PFSK-1 (cell line): ENCODE data around the gene CST6.

ENCODE experiments used
- FOXP2 ChIP-seq: optimal IDR thresholded peaks from 2 replicates; pipeline ENCODE3; 2011; ENCODE audit warnings: borderline replicate concordance, control low read depth, inconsistent platforms; ENCODE audit not compliant: insufficient read depth; ENCODE audit errors: extremely low read length, extremely low read depth
- POLR2AphosphoS5 ChIP-seq: IDR thresholded peaks from 2 replicates; pipeline ENCODE4 v1.6.1; 2012; ENCODE audit warnings: low read depth, mild to moderate bottlenecking, control low read depth, low read length, moderate library complexity
- REST ChIP-seq, 2 experiments: IDR thresholded peaks; 2 replicates each; pipeline versions ENCODE4 v1.6.1 to v1.8.0; 2011 to 2012; ENCODE audit warnings: low read depth in 2 of 2, low read length in 2 of 2, control low read depth in 1 of 2, inconsistent platforms in 1 of 2, mild to moderate bottlenecking in 1 of 2, moderate library complexity in 1 of 2; ENCODE audit not compliant: insufficient read depth in 1 of 2
- SIN3A ChIP-seq: IDR thresholded peaks from 2 replicates; pipeline ENCODE4 v1.6.1; 2012; ENCODE audit warnings: mild to moderate bottlenecking, low read length, moderate library complexity, borderline replicate concordance; ENCODE audit not compliant: insufficient read depth
- TAF1 ChIP-seq: IDR thresholded peaks from 2 replicates; pipeline ENCODE4 v1.6.1; 2012; ENCODE audit warnings: low read length, control low read depth, borderline replicate concordance; ENCODE audit not compliant: insufficient read depth

The CST6 gene

GRCh38 chr11:66012371-66012945 is 650 bp downstream of the CST6 start:
- TF ChIP-seq REST (IDR thresholded peaks at IDR 0.05; ENCODE audit: insufficient read depth in 1 of 2, low read depth in 2 of 2, low read length in 2 of 2) (no peak), TAF1 (no peak), FOXP2 (no peak), SIN3A (no peak), POLR2AphosphoS5 (no peak)

- no peak for TF ChIP-seq SIN3A
- TF ChIP-seq REST (IDR thresholded peaks at IDR 0.05; ENCODE audit: insufficient read depth in 1 of 2, low read depth in 2 of 2, low read length in 2 of 2), result no peak
- no peak for TF ChIP-seq FOXP2
- no peak for TF ChIP-seq TAF1
- TF ChIP-seq POLR2AphosphoS5, result no peak
Measured at GRCh38 chr11:66012946-66013761, 1.3 kb downstream of the CST6 start.

GRCh38 chr11:66013762-66014100 is 1.9 kb downstream of the CST6 start:
- TF ChIP-seq SIN3A (no peak), FOXP2 (no peak), TAF1 (no peak), POLR2AphosphoS5 (no peak), REST (IDR thresholded peaks at IDR 0.05; ENCODE audit: insufficient read depth in 1 of 2, low read depth in 2 of 2, low read length in 2 of 2) (no peak)

- TF ChIP-seq REST (IDR thresholded peaks at IDR 0.05; ENCODE audit: insufficient read depth in 1 of 2, low read depth in 2 of 2, low read length in 2 of 2) (no peak), POLR2AphosphoS5 (no peak), FOXP2 (no peak), TAF1 (no peak)
Measured at GRCh38 chr11:66014804-66015453, 3.1 kb downstream of the CST6 start.
